Urinary bladder (tissue), 2 donors: ENCODE data around the gene GPR141. TPM values are rescaled to one million over a fixed set of nuclear protein-coding genes. Genes with fewer than 3 reads are reported as not detected.

Experiments used
- polyA plus RNA-seq: library from polyadenylated mRNA; stranded (reverse); fragments of 200-250 nt; gene quantifications from one replicate; pipeline ENCODE4 v1.2.3, GENCODE V29; 2013
- total RNA-seq: library from RNA; depleted of rRNA; stranded (reverse); fragments of >200 nt; gene quantifications from one replicate; pipeline ENCODE4 v1.2.3, GENCODE V29; 2014
- donor health status: healthy.

Gene GPR141
- total and polyA plus RNA-seq, 2 donors: 0.16 to 3.1 TPM

Other genes with a start within 250 kb of the GPR141 start
- gene ELMO1, start 234.9 kb upstream of the GPR141 start, total RNA-seq: 86.7 TPM
- 14.1 TPM for gene ELMO1, start 234.9 kb upstream of the GPR141 start, polyA plus RNA-seq
- gene NME8, start 164.8 kb downstream of the GPR141 start, total RNA-seq: not detected
- gene NME8, start 164.8 kb downstream of the GPR141 start, polyA plus RNA-seq: not detected
- gene SFRP4, start 233.1 kb downstream of the GPR141 start, total RNA-seq: 11.2 TPM
- 2.2 TPM for gene SFRP4, start 233.1 kb downstream of the GPR141 start, polyA plus RNA-seq
- 12.3 TPM for gene EPDR1, start 236.9 kb downstream of the GPR141 start, total RNA-seq
- gene EPDR1, start 236.9 kb downstream of the GPR141 start, polyA plus RNA-seq: 9.8 TPM